ENCODE data around the gene PIK3AP1.

The PIK3AP1 gene

DNA sequence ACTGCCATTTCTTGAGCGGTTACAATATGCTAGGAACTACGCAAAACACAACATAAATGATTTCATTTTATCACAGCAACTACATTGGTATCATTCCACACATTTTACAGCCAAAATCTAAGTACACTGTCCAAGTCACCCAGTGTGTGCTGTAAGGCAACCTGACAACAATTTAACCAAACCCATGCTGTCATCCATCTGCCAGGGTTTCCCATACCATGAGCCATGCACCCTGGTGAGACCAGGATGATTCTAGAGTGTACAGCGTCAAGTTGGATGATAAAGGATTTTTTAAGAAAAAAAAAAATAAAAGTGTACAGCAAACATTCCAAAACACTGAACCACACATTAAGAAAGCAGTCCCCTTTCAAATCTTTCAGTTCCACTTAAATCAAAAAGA lies 52.9 kb downstream of the PIK3AP1 start:
- H3K27me3 ChIP-seq (ENCODE audit: insufficient read depth, low read length, poor library complexity, severe bottlenecking) = no peaks in the 10 kb centered on the region
- H3K9me2 ChIP-seq (replicated peaks; ENCODE audit: low read depth, low read length) = no peaks in the 10 kb centered on the region
- no peaks in the 10 kb centered on the region for H3K9me3 ChIP-seq (ENCODE audit: insufficient read depth, low read depth, low read length)
- no peak overlapping the region for H3K9ac ChIP-seq (ENCODE audit: low read depth, low read length, poor library complexity, severe bottlenecking)
- peaks cover 3% of the 10 kb centered on the region; the same call in 1 of the 2 replicates for H3K36me3 ChIP-seq (ENCODE audit: insufficient read depth, low read length)
- peaks cover 5% of the 10 kb centered on the region for H3K4me1 ChIP-seq (ENCODE audit: insufficient read depth, low read length, poor library complexity, severe bottlenecking)
- H3K4me2 ChIP-seq (ENCODE audit: low read depth, low read length, poor library complexity, severe bottlenecking) = no peak overlapping the region
- H4K20me1 ChIP-seq (ENCODE audit: insufficient read depth, low read length, poor library complexity, severe bottlenecking) = peaks cover 4% of the 10 kb centered on the region
- H2AFZ ChIP-seq (ENCODE audit: low read length) = no peak overlapping the region
- no peak for TF ChIP-seq EZH2phosphoT487 (IDR thresholded peaks at IDR 0.05; ENCODE audit: borderline replicate concordance)
- TF ChIP-seq, protein P1, sequence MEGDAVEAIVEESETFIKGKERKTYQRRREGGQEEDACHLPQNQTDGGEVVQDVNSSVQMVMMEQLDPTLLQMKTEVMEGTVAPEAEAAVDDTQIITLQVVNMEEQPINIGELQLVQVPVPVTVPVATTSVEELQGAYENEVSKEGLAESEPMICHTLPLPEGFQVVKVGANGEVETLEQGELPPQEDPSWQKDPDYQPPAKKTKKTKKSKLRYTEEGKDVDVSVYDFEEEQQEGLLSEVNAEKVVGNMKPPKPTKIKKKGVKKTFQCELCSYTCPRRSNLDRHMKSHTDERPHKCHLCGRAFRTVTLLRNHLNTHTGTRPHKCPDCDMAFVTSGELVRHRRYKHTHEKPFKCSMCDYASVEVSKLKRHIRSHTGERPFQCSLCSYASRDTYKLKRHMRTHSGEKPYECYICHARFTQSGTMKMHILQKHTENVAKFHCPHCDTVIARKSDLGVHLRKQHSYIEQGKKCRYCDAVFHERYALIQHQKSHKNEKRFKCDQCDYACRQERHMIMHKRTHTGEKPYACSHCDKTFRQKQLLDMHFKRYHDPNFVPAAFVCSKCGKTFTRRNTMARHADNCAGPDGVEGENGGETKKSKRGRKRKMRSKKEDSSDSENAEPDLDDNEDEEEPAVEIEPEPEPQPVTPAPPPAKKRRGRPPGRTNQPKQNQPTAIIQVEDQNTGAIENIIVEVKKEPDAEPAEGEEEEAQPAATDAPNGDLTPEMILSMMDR (conservative IDR thresholded peaks at IDR 0.05; ENCODE audit: low read length) = no peak
- no peaks in the 10 kb centered on the region; the same call in 1 of the 2 replicates for H3F3A ChIP-seq (ENCODE audit: low read depth)
- peaks cover 14% of the 10 kb centered on the region; the same call in 1 of the 2 replicates for H3K79me2 ChIP-seq (ENCODE audit: insufficient read depth, low read length)
- H3K4me3 ChIP-seq (ENCODE audit: low read length, poor library complexity, severe bottlenecking) = no peak overlapping the region

DNA sequence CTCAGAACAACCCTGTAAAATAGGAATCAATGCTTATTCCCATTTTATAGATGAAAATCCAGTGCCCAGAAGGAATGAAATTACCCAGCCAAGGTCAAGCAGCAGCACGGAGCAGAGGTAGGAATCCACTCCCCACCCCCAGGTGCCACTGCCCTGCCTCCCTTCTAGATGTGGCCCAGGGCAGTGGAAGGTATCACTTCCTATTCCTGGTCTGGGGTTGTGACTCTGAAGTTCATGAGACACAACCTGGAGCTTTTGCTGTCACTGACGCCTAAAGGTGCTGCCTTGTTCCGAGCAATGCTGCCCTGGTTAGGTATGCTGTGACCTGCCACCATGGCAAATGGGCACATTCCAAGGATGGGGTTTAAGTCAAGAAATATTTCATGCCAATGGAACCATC lies 53.6 kb downstream of the PIK3AP1 start:
- Histone ChIP-seq H3K4me1 (ENCODE audit: insufficient read depth, low read length, poor library complexity, severe bottlenecking) (peaks cover 5% of the 10 kb centered on the region), H3K4me2 (ENCODE audit: low read depth, low read length, poor library complexity, severe bottlenecking) (no peak overlapping the region), H3K36me3 (ENCODE audit: insufficient read depth, low read length) (peaks cover 3% of the 10 kb centered on the region; the same call in 1 of the 2 replicates), H3K27me3 (ENCODE audit: insufficient read depth, low read length, poor library complexity, severe bottlenecking) (no peaks in the 10 kb centered on the region), H3F3A (ENCODE audit: low read depth) (no peaks in the 10 kb centered on the region; the same call in 1 of the 2 replicates), H3K4me3 (ENCODE audit: low read length, poor library complexity, severe bottlenecking) (no peak overlapping the region), H3K9ac (ENCODE audit: low read depth, low read length, poor library complexity, severe bottlenecking) (no peak overlapping the region), H3K9me3 (ENCODE audit: insufficient read depth, low read depth, low read length) (no peaks in the 10 kb centered on the region), H4K20me1 (ENCODE audit: insufficient read depth, low read length, poor library complexity, severe bottlenecking) (peaks cover 4% of the 10 kb centered on the region), H3K9me2 (replicated peaks; ENCODE audit: low read depth, low read length) (no peaks in the 10 kb centered on the region), H2AFZ (ENCODE audit: low read length) (no peak overlapping the region), H3K79me2 (ENCODE audit: insufficient read depth, low read length) (peaks cover 14% of the 10 kb centered on the region; the same call in 1 of the 2 replicates)
- no peak for TF ChIP-seq EZH2phosphoT487 (IDR thresholded peaks at IDR 0.05; ENCODE audit: borderline replicate concordance)
- TF ChIP-seq, protein P1 (conservative IDR thresholded peaks at IDR 0.05; ENCODE audit: low read length) = no peak

DNA sequence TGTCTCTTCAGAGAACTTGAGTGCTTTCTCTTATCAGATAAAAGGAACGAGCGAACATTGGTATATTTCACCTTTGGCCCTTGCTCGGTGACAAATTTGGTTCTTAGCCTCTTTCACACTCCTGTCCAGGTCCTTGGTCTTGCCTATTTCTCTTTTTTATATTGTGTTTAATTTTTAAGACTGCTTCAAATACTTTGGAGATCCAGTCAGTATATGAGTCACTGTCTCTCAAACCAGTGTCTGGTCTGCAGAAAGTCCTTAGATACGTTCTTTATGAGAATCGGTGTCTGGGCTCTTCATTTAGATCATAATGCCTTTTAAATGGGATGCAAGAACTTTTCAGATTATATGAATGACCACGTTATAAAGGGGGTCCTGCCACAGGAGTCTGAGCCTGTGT lies 55.0 kb downstream of the PIK3AP1 start:
- Histone ChIP-seq H3K79me2 (ENCODE audit: insufficient read depth, low read length) (peaks cover 10% of the 10 kb centered on the region; the same call in 1 of the 2 replicates), H3K27me3 (ENCODE audit: insufficient read depth, low read length, poor library complexity, severe bottlenecking) (no peaks in the 10 kb centered on the region), H3K4me1 (ENCODE audit: insufficient read depth, low read length, poor library complexity, severe bottlenecking) (peaks cover 5% of the 10 kb centered on the region), H2AFZ (ENCODE audit: low read length) (no peak overlapping the region), H4K20me1 (ENCODE audit: insufficient read depth, low read length, poor library complexity, severe bottlenecking) (peaks cover 4% of the 10 kb centered on the region), H3K9me3 (ENCODE audit: insufficient read depth, low read depth, low read length) (no peaks in the 10 kb centered on the region), H3K4me3 (ENCODE audit: low read length, poor library complexity, severe bottlenecking) (no peak overlapping the region), H3F3A (ENCODE audit: low read depth) (no peaks in the 10 kb centered on the region; the same call in 1 of the 2 replicates), H3K4me2 (ENCODE audit: low read depth, low read length, poor library complexity, severe bottlenecking) (no peak overlapping the region), H3K9me2 (replicated peaks; ENCODE audit: low read depth, low read length) (no peaks in the 10 kb centered on the region), H3K36me3 (ENCODE audit: insufficient read depth, low read length) (peaks cover 3% of the 10 kb centered on the region; the same call in 1 of the 2 replicates), H3K9ac (ENCODE audit: low read depth, low read length, poor library complexity, severe bottlenecking) (no peak overlapping the region)
- TF ChIP-seq, protein P1 (conservative IDR thresholded peaks at IDR 0.05; ENCODE audit: low read length) = no peak
- TF ChIP-seq EZH2phosphoT487 (IDR thresholded peaks at IDR 0.05; ENCODE audit: borderline replicate concordance) = no peak

Data from Loucy (cell line).